ENCODE results near the gene CCDC175.

DNA sequence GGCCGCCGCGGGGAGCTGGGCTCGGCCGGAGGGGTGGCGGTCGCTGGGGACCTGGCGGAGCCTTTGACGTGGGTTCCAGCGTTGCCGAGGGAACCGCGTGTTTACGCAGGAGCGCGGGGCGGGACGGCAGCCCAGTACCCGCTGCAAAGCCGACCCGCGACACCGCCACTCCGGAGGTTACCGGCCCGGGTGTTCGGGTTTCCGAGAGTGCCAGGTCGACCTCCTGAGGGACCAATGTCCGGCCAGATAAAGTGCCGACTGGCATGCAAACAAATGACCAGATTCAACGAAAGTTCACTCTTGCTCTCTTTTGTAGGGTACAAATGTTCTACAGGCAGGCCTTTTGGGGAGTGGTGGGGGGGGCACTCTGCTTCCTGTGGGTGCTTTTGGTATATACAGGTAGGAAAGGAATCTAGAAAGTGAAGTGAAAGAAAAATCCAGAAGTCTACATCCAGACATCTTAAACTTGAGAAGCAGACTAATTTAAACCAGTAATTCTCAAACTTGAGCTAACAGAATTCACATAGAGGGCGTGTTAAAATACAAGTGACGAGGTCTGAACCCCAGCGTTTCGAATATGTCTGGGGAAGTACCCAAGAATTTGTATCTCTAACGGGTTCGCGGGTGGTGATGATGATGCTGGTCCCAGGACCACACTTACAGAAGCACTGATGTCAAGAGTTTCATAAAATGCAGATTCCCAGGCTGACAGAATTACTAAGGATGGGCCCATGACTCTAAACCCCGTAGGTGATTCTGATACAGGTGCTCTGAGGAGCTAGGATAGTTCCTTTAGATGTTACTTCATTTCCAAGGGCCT lies 111.1 kb downstream of the CCDC175 start, which contains the start of gene GPR135:
- no peak for TF ChIP-seq SPI1 (IDR thresholded peaks at IDR 0.05; ENCODE audit: borderline replicate concordance, insufficient read depth, low read depth, low read length)
- TF ChIP-seq PAX5 (IDR thresholded peaks at IDR 0.05; ENCODE audit: borderline replicate concordance, low read depth, low read length): no peak
- TF ChIP-seq, protein P1, sequence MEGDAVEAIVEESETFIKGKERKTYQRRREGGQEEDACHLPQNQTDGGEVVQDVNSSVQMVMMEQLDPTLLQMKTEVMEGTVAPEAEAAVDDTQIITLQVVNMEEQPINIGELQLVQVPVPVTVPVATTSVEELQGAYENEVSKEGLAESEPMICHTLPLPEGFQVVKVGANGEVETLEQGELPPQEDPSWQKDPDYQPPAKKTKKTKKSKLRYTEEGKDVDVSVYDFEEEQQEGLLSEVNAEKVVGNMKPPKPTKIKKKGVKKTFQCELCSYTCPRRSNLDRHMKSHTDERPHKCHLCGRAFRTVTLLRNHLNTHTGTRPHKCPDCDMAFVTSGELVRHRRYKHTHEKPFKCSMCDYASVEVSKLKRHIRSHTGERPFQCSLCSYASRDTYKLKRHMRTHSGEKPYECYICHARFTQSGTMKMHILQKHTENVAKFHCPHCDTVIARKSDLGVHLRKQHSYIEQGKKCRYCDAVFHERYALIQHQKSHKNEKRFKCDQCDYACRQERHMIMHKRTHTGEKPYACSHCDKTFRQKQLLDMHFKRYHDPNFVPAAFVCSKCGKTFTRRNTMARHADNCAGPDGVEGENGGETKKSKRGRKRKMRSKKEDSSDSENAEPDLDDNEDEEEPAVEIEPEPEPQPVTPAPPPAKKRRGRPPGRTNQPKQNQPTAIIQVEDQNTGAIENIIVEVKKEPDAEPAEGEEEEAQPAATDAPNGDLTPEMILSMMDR (IDR thresholded peaks at IDR 0.05 in 2 of 3, conservative IDR thresholded peaks at IDR 0.05 in 1 of 3; ENCODE audit: control insufficient read depth in 2 of 3, extremely low read depth in 1 of 3, insufficient read depth in 1 of 3, low read depth in 3 of 3, low read length in 3 of 3): no peak
- no peak for TF ChIP-seq REST (IDR thresholded peaks at IDR 0.05; ENCODE audit: low read depth, low read length)
- no peak for TF ChIP-seq LARP7 (IDR thresholded peaks at IDR 0.05)

All from GM12878 (cell line).